HEK293T (cell line): ENCODE measurements around the gene ESRRG.
A peak's percentile ranks its signal among the peaks of the same experiment; 100 is the strongest.

Source experiments
- CTCF ChIA-PET: fragments of 350-600 bp; formaldehyde crosslinking; extraction: SDS; loops from one replicate; lab custom pipeline; 2021; ENCODE audit warnings: antibody characterized with exemption, inconsistent platforms; lab: Yijun Ruan, JAX
- POLR2A ChIA-PET: fragments of 350-600 bp; formaldehyde crosslinking; extraction: SDS; loops from one replicate; lab custom pipeline; 2020; ENCODE audit warnings: antibody characterized with exemption, inconsistent platforms; lab: Yijun Ruan, JAX
- DNase-seq: peaks from one replicate; pipeline ENCODE4 v3.0.0; 2012; ENCODE audit warnings: mixed read lengths; ENCODE audit errors: extremely low spot score
- ARNT ChIP-seq: fragments of 450-650 bp; IDR thresholded peaks from 2 replicates; pipeline ENCODE4 v1.6.1; 2017; ENCODE audit warnings: mild to moderate bottlenecking
- BHLHE40 ChIP-seq: fragments of 450-650 bp; IDR thresholded peaks from 2 replicates; pipeline ENCODE4 v1.6.1; 2016; ENCODE audit warnings: mild to moderate bottlenecking, moderate library complexity, borderline replicate concordance
- CTBP1 ChIP-seq: fragments of 450-650 bp; IDR thresholded peaks from 2 replicates; pipeline ENCODE4 v1.6.1; 2016; ENCODE audit warnings: borderline replicate concordance
- ELF4 ChIP-seq: fragments of 450-650 bp; IDR thresholded peaks from 2 replicates; pipeline ENCODE4 v1.6.1; 2017; ENCODE audit warnings: antibody characterized with exemption
- FOXA1 ChIP-seq: fragments of 450-650 bp; IDR thresholded peaks from 2 replicates; pipeline ENCODE4 v1.6.1; 2016; ENCODE audit warnings: mild to moderate bottlenecking
- FOXK2 ChIP-seq: fragments of 450-650 bp; IDR thresholded peaks from 2 replicates; pipeline ENCODE4 v1.6.1; 2016; ENCODE audit warnings: mild to moderate bottlenecking
- FOXM1 ChIP-seq: fragments of 450-650 bp; IDR thresholded peaks from 2 replicates; pipeline ENCODE4 v1.6.1; 2017; ENCODE audit warnings: mild to moderate bottlenecking, borderline replicate concordance
- HDGF ChIP-seq: fragments of 450-650 bp; IDR thresholded peaks from 2 replicates; pipeline ENCODE4 v1.6.1; 2017; ENCODE audit warnings: antibody characterized with exemption, borderline replicate concordance
- L3MBTL2 ChIP-seq: fragments of 450-650 bp; conservative IDR thresholded peaks from 2 replicates; pipeline ENCODE4 v1.6.1; 2016; ENCODE audit warnings: mild to moderate bottlenecking
- LEF1 ChIP-seq: fragments of 450-650 bp; IDR thresholded peaks from 2 replicates; pipeline ENCODE4 v1.6.1; 2017; ENCODE audit warnings: mild to moderate bottlenecking, borderline replicate concordance
- NFRKB ChIP-seq: fragments of 450-650 bp; IDR thresholded peaks from 2 replicates; pipeline ENCODE4 v1.6.1; 2016; ENCODE audit warnings: mild to moderate bottlenecking, moderate library complexity
- PKNOX1 ChIP-seq: fragments of 450-650 bp; IDR thresholded peaks from 2 replicates; pipeline ENCODE4 v1.6.1; 2016
- SP1 ChIP-seq: fragments of 450-650 bp; IDR thresholded peaks from 2 replicates; pipeline ENCODE4 v1.6.1; 2017
- SUZ12 ChIP-seq: fragments of 450-650 bp; IDR thresholded peaks from 2 replicates; pipeline ENCODE4 v1.6.1; 2016; ENCODE audit warnings: mild to moderate bottlenecking
- TARDBP ChIP-seq: fragments of 450-650 bp; IDR thresholded peaks from 2 replicates; pipeline ENCODE4 v1.6.1; 2016
- ZNF384 ChIP-seq: fragments of 450-650 bp; IDR thresholded peaks from 2 replicates; pipeline ENCODE4 v1.6.1; 2016

Gene ESRRG

DNA sequence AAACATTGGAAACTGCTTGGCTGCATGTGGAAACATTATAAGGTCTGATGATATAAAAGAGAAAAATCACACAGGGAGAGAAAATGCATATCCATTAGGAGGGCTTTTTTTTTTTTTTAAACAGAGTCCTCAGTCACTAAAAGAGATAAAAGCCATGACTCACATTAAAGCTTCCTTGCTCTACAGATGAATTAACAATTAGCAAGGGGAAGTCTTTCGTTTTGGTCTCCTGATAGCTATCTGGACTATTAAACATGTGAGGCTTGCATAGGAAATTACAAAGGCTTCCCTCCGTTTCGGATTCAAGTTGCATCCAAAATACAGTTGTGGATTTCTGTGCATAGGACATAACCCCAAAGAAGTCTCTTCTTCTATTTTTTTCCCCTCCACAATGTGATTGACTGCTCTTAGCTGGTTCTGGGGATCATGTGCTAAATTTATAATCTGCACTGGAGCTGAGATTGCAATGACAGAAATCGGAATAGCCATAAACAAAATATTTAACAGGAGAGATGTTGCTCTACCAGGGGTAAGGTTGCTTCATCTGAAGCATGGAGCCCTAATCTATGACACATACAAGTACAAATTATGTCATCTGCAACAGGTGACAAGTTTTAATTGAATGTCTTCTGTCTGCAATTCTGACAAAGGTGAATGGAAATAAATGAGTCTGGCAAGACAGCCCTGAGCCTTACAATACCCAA, 146.8 kb downstream of the ESRRG start:
- TF ChIP-seq L3MBTL2, result no peak
- no peak for TF ChIP-seq ARNT
- TF ChIP-seq FOXA1, result no peak
- no peak for TF ChIP-seq FOXK2
- no peak for TF ChIP-seq SUZ12
- TF ChIP-seq ELF4, result no peak
- TF ChIP-seq HDGF, result no peak
- no peak for TF ChIP-seq SP1
- no peak for TF ChIP-seq CTBP1
- no peak for TF ChIP-seq LEF1
- no peak for TF ChIP-seq NFRKB
- TF ChIP-seq BHLHE40, result no peak
- no peak for TF ChIP-seq FOXM1
- TF ChIP-seq PKNOX1, result no peak
- TF ChIP-seq ZNF384, result no peak
- no peak for DNase-seq
- ChIA-PET CTCF (no interaction called here), POLR2A (no interaction called here)

DNA sequence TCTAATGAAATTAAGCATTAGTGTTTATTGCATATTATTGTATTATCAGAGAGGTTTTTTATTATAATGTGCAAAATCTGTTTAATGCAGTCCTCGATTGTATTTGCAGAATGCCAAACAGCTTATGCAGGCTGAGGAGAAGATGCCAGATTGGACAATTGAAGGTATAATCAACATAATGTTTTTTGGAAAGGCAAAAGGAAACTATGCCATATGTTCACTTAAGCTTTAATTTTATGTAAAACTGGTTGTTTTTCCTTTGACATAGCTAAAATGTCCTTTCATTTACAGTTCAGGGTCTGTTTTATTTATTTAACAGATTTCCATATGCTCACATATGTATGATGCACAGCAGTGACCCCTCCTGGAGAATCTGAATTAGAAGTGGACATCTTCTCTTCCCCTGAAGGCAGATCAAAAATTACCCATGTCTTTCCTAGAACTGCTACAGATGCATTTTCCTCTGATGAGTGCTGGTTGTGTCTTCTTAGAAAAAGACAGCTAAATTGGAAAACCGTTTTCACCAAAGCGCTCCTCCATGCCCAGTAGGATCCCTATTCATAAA, 156.5 kb downstream of the ESRRG start:
- TF ChIP-seq BHLHE40 (no peak), CTBP1 (no peak), SP1 (no peak), ZNF384 (no peak), HDGF (no peak), L3MBTL2 (no peak), FOXM1 (no peak)
- ChIA-PET CTCF (interaction anchor here (0.6 to 0.9 kb wide), 5 partner anchors 15 to 373 kb away, joined by 3 to 6 read pairs (median 3); no protein-coding TSS in a partner anchor), POLR2A (no interaction called here)
- peak; percentile 16 for DNase-seq

- DNase-seq, result no peak
- ChIA-PET CTCF (interaction anchor here (0.5 kb wide), 1 partner anchor 172 kb away, joined by 3 read pairs; no protein-coding TSS in a partner anchor), POLR2A (no interaction called here)
- TF ChIP-seq SUZ12 (no peak), LEF1 (no peak), L3MBTL2 (no peak), FOXK2 (no peak), PKNOX1 (no peak), BHLHE40 (no peak), CTBP1 (no peak), FOXM1 (no peak), FOXA1 (no peak), TARDBP (no peak), ELF4 (no peak), ZNF384 (no peak), NFRKB (no peak), ARNT (no peak), SP1 (no peak), HDGF (no peak)
Observed at GRCh38 chr1:216563087-216563486, 160.1 kb downstream of the ESRRG start.

DNA sequence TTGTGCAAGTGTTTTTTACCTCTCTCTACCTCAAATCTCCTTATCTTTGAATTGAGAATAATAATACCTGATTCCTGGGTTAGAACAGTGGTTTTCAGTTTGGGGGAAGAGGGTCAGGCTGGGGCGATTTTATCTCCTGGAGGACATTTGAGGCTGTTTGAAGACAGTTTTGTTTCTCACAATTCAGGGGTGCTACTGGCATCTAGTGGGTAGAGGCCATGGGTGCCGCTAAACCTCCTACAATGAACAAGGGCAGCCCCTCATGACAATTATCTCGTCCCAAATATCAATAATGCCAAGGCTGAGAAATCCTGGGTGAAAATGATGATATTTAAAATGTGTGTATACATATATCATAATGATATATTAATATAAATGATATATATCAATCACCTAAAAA, 160.8 kb downstream of the ESRRG start:
- no peak for TF ChIP-seq HDGF
- TF ChIP-seq L3MBTL2, result no peak
- no peak for TF ChIP-seq ELF4
- TF ChIP-seq LEF1, result no peak
- no peak for TF ChIP-seq FOXK2
- TF ChIP-seq PKNOX1, result no peak
- no peak for TF ChIP-seq ZNF384
- TF ChIP-seq FOXA1, result no peak
- TF ChIP-seq CTBP1, result no peak
- TF ChIP-seq SUZ12, result no peak
- TF ChIP-seq SP1, result no peak
- ChIA-PET CTCF (no interaction called here), POLR2A (no interaction called here)
- no peak for DNase-seq

DNA sequence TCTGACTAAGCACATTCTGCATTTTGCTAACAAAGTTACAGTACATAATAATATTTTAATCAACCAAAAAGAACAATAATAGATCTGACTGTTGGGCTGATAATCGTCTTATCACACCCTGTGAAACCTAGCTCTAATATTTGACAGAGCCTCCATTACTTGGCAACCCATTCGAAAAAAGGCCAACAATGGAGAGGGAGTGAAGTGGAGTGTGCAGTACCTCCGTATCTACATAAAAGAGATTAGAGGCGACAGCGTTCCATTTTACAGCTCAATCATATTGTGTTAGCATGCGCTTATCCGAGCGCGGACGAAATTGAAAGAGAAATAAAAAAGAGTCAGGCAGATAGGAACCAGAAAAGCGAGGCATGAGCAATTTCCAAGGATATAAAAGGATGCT, 162.7 kb downstream of the ESRRG start:
- DNase-seq, result no peak
- TF ChIP-seq SUZ12 (no peak), FOXA1 (no peak), ARNT (no peak), BHLHE40 (no peak), ZNF384 (no peak), HDGF (no peak), FOXM1 (no peak), L3MBTL2 (no peak), SP1 (no peak), PKNOX1 (no peak), TARDBP (no peak)
- CTCF ChIA-PET, result no interaction called here
- POLR2A ChIA-PET, result no interaction called here
